Endothelial cell of umbilical vein (primary cell): ENCODE data around the gene NDUFAF8. TPM values are rescaled to one million over a fixed set of nuclear protein-coding genes. Genes with fewer than 3 reads are reported as not detected.

Source experiments
- BruUV-seq: library from RNA; stranded (reverse); fragments of 400-500 nt; replicated peaks from 2 replicates; lab custom pipeline; 2021; lab: Mats Ljungman, UMichigan
- CTCF ChIA-PET: fragments of 300-600, 350-600 bp; sonication (Branson Sonifier 250); formaldehyde crosslinking; loops from one replicate; lab custom pipeline; 2021; ENCODE audit warnings: antibody characterized with exemption, inconsistent platforms; lab: Charles Lee
- POLR2A ChIA-PET: fragments of 300-600, 350-600 bp; sonication (Branson Sonifier 250); formaldehyde crosslinking; loops from one replicate; lab custom pipeline; 2021; ENCODE audit warnings: antibody characterized with exemption, inconsistent platforms; lab: Charles Lee
- DNase-seq: peaks from one replicate; pipeline ENCODE4 v3.0.0-alpha.2; 2011; ENCODE audit warnings: low read depth, low spot score
- FAIRE-seq: peaks from 2 replicates; lab custom pipeline; 2011; peaks lifted over from hg19 to GRCh38; lab: Jason Lieb, UNC
- H2AFZ ChIP-seq: 2 replicates; pipeline ENCODE4 v1.6.0; 2012; ENCODE audit warnings: low read depth, low read length, control low read depth, inconsistent platforms
- H3K27ac ChIP-seq: 2 replicates; pipeline ENCODE4 v1.5.1; 2011; ENCODE audit warnings: low read depth, mild to moderate bottlenecking, control low read depth, low read length, moderate library complexity; ENCODE audit not compliant: insufficient read depth
- H3K27me3 ChIP-seq, 2 experiments: 2 replicates each; pipeline versions ENCODE4 v1.6.0 to v1.6.1; 2011; ENCODE audit warnings: low read length in 2 of 2, mixed read lengths in 1 of 2; ENCODE audit not compliant: control insufficient read depth in 2 of 2, insufficient read depth in 2 of 2
- H3K36me3 ChIP-seq, 2 experiments: 2 replicates in 1 of 2; 3 replicates in 1 of 2; pipeline ENCODE4 v1.5.1; 2011; ENCODE audit warnings: low read length in 2 of 2, mild to moderate bottlenecking in 1 of 2, moderate library complexity in 1 of 2; ENCODE audit not compliant: control insufficient read depth in 2 of 2, insufficient read depth in 2 of 2; ENCODE audit errors: extremely low read depth in 1 of 2
- H3K4me1 ChIP-seq: 3 replicates; pipeline ENCODE4 v1.5.1; 2011; ENCODE audit warnings: mild to moderate bottlenecking, low read length; ENCODE audit not compliant: control insufficient read depth, insufficient read depth; ENCODE audit errors: extremely low read depth
- H3K4me2 ChIP-seq: 2 replicates; pipeline ENCODE4 v1.6.1; 2011; ENCODE audit warnings: low read length, control low read depth, mixed read lengths; ENCODE audit not compliant: insufficient read depth
- H3K4me3 ChIP-seq, 3 experiments: fragments of 200-600 bp in 1 of 3; sonication (generic), shearing (Covaris generic) in 1 of 3; replicated peaks in 1 of 3; 2 replicates each; pipeline ENCODE4 v1.5.1; 2011 to 2016; ENCODE audit warnings: control low read depth in 3 of 3, low read length in 3 of 3, mild to moderate bottlenecking in 2 of 3, inconsistent platforms in 1 of 3, low read depth in 1 of 3, moderate library complexity in 1 of 3; ENCODE audit not compliant: insufficient read depth in 1 of 3
- H3K79me2 ChIP-seq: 2 replicates; pipeline ENCODE4 v1.6.0; 2012; ENCODE audit warnings: low read length, inconsistent platforms; ENCODE audit not compliant: control insufficient read depth, insufficient read depth
- H3K9ac ChIP-seq: replicated peaks from 2 replicates; pipeline ENCODE3; 2011; ENCODE audit warnings: low read length, control low read depth; ENCODE audit not compliant: insufficient read depth; ENCODE audit errors: extremely low read depth
- H3K9me1 ChIP-seq: replicated peaks from 3 replicates; pipeline ENCODE4 v1.6.0; 2011; ENCODE audit warnings: mild to moderate bottlenecking, low read length; ENCODE audit not compliant: control insufficient read depth, insufficient read depth; ENCODE audit errors: extremely low read depth
- H3K9me3 ChIP-seq: replicated peaks from 2 replicates; pipeline ENCODE4 v1.5.1; 2012; ENCODE audit warnings: low read length, inconsistent platforms; ENCODE audit not compliant: control insufficient read depth, insufficient read depth
- H4K20me1 ChIP-seq: replicated peaks from 2 replicates; pipeline ENCODE3; 2011; ENCODE audit warnings: mild to moderate bottlenecking, low read length; ENCODE audit not compliant: control insufficient read depth, insufficient read depth; ENCODE audit errors: extremely low read depth
- GATA2 ChIP-seq: IDR thresholded peaks from 2 replicates; pipeline ENCODE4 v1.7.0; 2011; ENCODE audit warnings: low read depth, mild to moderate bottlenecking, moderate library complexity, mixed read lengths, low read length; ENCODE audit not compliant: insufficient read length, insufficient read depth
- POLR2A ChIP-seq: IDR thresholded peaks from 2 replicates; pipeline ENCODE4 v1.6.1; 2012; ENCODE audit warnings: low read depth, mild to moderate bottlenecking, control low read depth, low read length
- dilution Hi-C: fragments of 300-500 bp; cut with MboI; formaldehyde crosslinking; loops from one replicate; pipeline ENCODE4 v1.15.0; 2019; ENCODE audit warnings: low sequenced_read_pairs; ENCODE audit not compliant: extremely low pct_ligation_motif_present
- intact Hi-C: fragments of 100-400 bp; cut with micrococcal nuclease; formaldehyde crosslinking; loops from one replicate; pipeline ENCODE4 v1.10.0; 2022
- polyA plus RNA-seq, 4 experiments: library from polyadenylated mRNA; depleted of rRNA in 3 of 4; stranded (reverse) in 3 of 4; unstranded in 1 of 4; fragments of >200 nt; gene quantifications; 2 replicates each; pipeline versions ENCODE4 v1.2.1 to v1.2.3, GENCODE V29; 2011 to 2012; ENCODE audit warnings: missing spikeins in 1 of 4
- total RNA-seq: library from RNA; stranded (reverse); gene quantifications from 2 replicates; pipeline ENCODE4 v1.2.3, GENCODE V29; 2021
- TF ChIP-seq, protein P1 (sequence below), 2 donors: IDR thresholded peaks; 1 replicate in 1 of 2; 2 replicates in 1 of 2; pipeline ENCODE4 v1.5.1; 2011; ENCODE audit warnings: low read length in 2 of 2, mild to moderate bottlenecking in 2 of 2, moderate library complexity in 2 of 2, control low read depth in 1 of 2, inconsistent platforms in 1 of 2, low read depth in 1 of 2; ENCODE audit not compliant: insufficient read depth in 1 of 2; ENCODE audit errors: extremely low read depth in 1 of 2

Gene NDUFAF8
- total and polyA plus RNA-seq, 2 donors (not counting 3 experiments of a cell fraction or from before 2014, with no cell fraction given), result 61.5 to 83.9 TPM

DNA sequence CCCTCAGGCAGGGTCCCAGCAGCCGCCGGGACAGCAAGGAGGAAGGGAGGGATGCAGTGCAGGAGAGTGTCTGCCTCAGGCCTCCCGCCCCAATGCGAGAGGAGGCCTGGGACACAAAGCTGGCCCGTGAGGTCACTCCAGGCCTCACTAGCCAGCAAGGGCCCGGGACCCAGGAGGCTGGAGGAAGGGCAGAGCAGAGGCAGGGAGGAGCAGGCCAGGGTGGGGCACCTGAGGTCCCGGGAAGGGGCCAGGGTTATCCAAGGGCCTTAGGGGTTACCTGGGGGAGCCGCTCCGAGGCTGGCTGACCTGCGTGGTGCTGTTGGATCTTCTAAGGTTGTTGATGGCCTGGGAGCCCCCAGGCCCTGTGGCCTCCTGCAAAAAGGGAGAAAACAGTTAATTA is 30.5 kb upstream of the NDUFAF8 start:
- no peak for TF ChIP-seq GATA2
- ChIA-PET POLR2A (no interaction called here), CTCF (interaction anchor here (0.8 kb wide), 1 partner anchor 9 kb away, joined by 3 read pairs; no protein-coding TSS in a partner anchor)
- Histone ChIP-seq H3K9ac (no peak overlapping the region), H3K4me1 (peaks cover 6% of the 10 kb centered on the region), H3K9me3 (no peaks in the 10 kb centered on the region), H3K27ac (no peak overlapping the region), H3K9me1 (no peaks in the 10 kb centered on the region), H3K36me3 (peaks cover 0 to 4% of the 10 kb centered on the region in 2 experiments), H3K4me2 (no peak overlapping the region), H2AFZ (no peak overlapping the region), H4K20me1 (no peaks in the 10 kb centered on the region), H3K4me3 (no peak overlapping the region), H3K27me3 (no peaks in the 10 kb centered on the region), H3K79me2 (no peaks in the 10 kb centered on the region)
- intact Hi-C loops (no loop called here), dilution Hi-C loops (no loop called here)
- no TSS peak for BruUV-seq
- no peak for FAIRE-seq
- DNase-seq, result no peak

DNA sequence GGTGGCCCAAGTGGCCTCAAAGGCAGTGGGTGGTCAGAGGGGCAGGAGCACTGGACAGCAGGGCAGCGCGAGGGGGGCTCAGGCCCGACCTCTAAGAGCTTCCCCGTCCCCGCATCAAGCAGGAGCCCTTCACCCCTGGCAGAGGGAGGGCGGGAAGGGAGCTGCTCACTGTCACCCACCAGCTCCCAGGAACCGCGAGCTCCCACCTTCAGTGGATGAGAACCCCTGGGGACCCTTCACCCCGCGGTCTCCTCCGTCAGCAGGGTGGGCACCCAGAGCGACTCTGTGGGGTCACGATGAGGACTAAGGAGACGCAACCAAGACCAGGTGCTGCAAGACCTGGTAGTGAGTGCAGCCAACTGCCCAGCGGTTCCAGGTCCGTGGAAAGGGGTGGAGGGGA is 30.0 kb upstream of the NDUFAF8 start:
- POLR2A ChIA-PET, result no interaction called here
- BruUV-seq, result no TSS peak
- Histone ChIP-seq H3K9me3 (no peaks in the 10 kb centered on the region), H3K4me3 (no peak overlapping the region), H3K79me2 (no peaks in the 10 kb centered on the region), H3K4me1 (peaks cover 6% of the 10 kb centered on the region), H3K36me3 (peaks cover 0 to 4% of the 10 kb centered on the region in 2 experiments), H3K9ac (no peak overlapping the region), H3K4me2 (no peak overlapping the region), H3K27me3 (no peaks in the 10 kb centered on the region), H3K9me1 (no peaks in the 10 kb centered on the region), H2AFZ (no peak overlapping the region), H4K20me1 (no peaks in the 10 kb centered on the region), H3K27ac (no peak overlapping the region)
- CTCF ChIA-PET, result no interaction called here
- DNase-seq (no peak), FAIRE-seq (no peak)
- TF ChIP-seq, protein P1, sequence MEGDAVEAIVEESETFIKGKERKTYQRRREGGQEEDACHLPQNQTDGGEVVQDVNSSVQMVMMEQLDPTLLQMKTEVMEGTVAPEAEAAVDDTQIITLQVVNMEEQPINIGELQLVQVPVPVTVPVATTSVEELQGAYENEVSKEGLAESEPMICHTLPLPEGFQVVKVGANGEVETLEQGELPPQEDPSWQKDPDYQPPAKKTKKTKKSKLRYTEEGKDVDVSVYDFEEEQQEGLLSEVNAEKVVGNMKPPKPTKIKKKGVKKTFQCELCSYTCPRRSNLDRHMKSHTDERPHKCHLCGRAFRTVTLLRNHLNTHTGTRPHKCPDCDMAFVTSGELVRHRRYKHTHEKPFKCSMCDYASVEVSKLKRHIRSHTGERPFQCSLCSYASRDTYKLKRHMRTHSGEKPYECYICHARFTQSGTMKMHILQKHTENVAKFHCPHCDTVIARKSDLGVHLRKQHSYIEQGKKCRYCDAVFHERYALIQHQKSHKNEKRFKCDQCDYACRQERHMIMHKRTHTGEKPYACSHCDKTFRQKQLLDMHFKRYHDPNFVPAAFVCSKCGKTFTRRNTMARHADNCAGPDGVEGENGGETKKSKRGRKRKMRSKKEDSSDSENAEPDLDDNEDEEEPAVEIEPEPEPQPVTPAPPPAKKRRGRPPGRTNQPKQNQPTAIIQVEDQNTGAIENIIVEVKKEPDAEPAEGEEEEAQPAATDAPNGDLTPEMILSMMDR (IDR thresholded peaks at IDR 0.05; ENCODE audit: extremely low read depth in 1 of 2, insufficient read depth in 1 of 2, low read depth in 1 of 2, low read length in 2 of 2), result no peak
- no peak for TF ChIP-seq POLR2A
- dilution Hi-C loops, result no loop called here
- intact Hi-C loops, result no loop called here
